ENCODE data around the gene SUN5.

SUN5 gene

GRCh38 chr20:32984196-32984595 lies 20.0 kb downstream of the SUN5 start:
- DNase-seq (ENCODE audit: low read depth in 2 of 2), result no peak
- H3K4me3 ChIP-seq (replicated peaks in 1 of 2; ENCODE audit: low read depth in 2 of 2, low read length in 2 of 2), result no peak overlapping the region
- TF ChIP-seq CTCF (IDR thresholded peaks at IDR 0.05; ENCODE audit: low read depth, low read length), result no peak

- no peak for TF ChIP-seq CTCF (IDR thresholded peaks at IDR 0.05; ENCODE audit: low read depth, low read length)
- DNase-seq (ENCODE audit: low read depth in 2 of 2), result no peak
- no peak overlapping the region for H3K4me3 ChIP-seq (replicated peaks in 1 of 2; ENCODE audit: low read depth in 2 of 2, low read length in 2 of 2)
Measured at GRCh38 chr20:32983459-32984112, 20.6 kb downstream of the SUN5 start.

- DNase-seq (ENCODE audit: low read depth in 2 of 2), result no peak
- TF ChIP-seq CTCF (IDR thresholded peaks at IDR 0.05; ENCODE audit: low read depth, low read length), result no peak
- H3K4me3 ChIP-seq (replicated peaks in 1 of 2; ENCODE audit: low read depth in 2 of 2, low read length in 2 of 2), result no peak overlapping the region
Measured at GRCh38 chr20:32982617-32983458, 21.4 kb downstream of the SUN5 start.

GRCh38 chr20:32980990-32981389 lies 23.2 kb downstream of the SUN5 start:
- TF ChIP-seq CTCF (IDR thresholded peaks at IDR 0.05; ENCODE audit: low read depth, low read length), result no peak
- no peak overlapping the region for H3K4me3 ChIP-seq (replicated peaks in 1 of 2; ENCODE audit: low read depth in 2 of 2, low read length in 2 of 2)
- no peak for DNase-seq (ENCODE audit: low read depth in 2 of 2)

GRCh38 chr20:32980131-32980941 lies 23.9 kb downstream of the SUN5 start:
- no peak for TF ChIP-seq CTCF (IDR thresholded peaks at IDR 0.05; ENCODE audit: low read depth, low read length)
- no peak overlapping the region for H3K4me3 ChIP-seq (replicated peaks in 1 of 2; ENCODE audit: low read depth in 2 of 2, low read length in 2 of 2)
- no peak for DNase-seq (ENCODE audit: low read depth in 2 of 2)

GRCh38 chr20:32979201-32979998 lies 24.8 kb downstream of the SUN5 start:
- H3K4me3 ChIP-seq (replicated peaks in 1 of 2; ENCODE audit: low read depth in 2 of 2, low read length in 2 of 2), result no peak overlapping the region
- no peak for DNase-seq (ENCODE audit: low read depth in 2 of 2)
- TF ChIP-seq CTCF (IDR thresholded peaks at IDR 0.05; ENCODE audit: low read depth, low read length), result no peak
